T-helper 1 cell (primary cell): ENCODE measurements around the gene AGPS.

Experiments
- DNase-seq, 5 donors: peaks; one replicate each; pipeline ENCODE4 v3.0.0-alpha.2; 2012 to 2020

The AGPS gene

DNA sequence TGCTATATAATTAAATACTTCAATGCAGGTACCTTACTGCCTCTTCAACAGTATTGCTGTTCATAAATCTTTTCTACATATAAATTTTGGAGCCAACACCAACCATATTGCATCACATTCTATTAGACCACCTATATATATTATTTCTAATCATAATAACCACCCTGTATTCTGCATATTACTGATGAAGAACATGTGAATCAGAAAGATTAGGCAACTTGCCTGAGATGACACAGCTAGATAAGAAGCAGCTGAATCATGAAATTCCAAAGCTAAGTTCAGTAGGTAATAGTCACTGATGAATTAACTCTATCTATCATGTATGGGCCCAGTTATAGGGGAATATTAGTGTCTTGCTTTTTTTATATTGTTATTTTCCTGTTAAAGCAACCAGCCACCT, 161.8 kb downstream of the AGPS start:
- no peak for DNase-seq

DNA sequence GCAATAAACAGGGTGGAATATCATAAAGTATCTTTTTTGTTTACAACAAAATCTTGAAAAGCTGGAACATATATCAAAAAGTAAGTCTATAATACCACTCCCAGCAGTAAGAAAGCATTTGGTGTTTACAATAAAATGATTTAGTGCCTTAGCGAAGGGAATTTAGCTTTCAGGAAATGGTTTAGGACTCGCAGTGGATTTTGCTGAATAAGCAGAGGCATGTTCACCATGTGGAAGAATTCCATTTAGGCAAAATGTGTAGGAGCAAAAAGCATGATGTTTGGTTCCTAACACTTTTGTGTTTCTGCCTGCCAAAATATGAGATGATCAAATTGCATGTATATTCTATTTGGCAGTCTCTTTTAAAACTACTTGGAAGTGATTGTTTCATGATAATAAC, 163.6 kb downstream of the AGPS start:
- no peak for DNase-seq

DNA sequence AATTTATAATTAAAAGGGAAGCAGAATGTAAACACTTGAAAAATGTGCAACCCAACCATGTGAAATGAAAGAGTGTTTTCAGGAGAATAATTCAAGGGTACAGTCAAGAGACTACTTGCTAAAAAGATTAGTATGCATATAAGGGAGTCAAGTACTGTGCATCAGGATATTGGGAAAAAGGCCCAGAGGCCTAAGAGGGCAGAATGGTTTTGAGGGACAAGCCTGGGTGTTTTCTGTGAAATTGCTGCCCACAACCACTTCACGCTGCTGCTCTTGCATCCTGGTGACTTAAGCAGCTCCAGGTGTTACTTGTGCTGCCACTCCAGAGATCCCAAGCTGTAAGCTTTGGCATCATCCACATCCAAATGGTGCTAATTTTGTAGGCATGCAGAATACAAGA, 165.2 kb downstream of the AGPS start:
- DNase-seq = no peak

DNA sequence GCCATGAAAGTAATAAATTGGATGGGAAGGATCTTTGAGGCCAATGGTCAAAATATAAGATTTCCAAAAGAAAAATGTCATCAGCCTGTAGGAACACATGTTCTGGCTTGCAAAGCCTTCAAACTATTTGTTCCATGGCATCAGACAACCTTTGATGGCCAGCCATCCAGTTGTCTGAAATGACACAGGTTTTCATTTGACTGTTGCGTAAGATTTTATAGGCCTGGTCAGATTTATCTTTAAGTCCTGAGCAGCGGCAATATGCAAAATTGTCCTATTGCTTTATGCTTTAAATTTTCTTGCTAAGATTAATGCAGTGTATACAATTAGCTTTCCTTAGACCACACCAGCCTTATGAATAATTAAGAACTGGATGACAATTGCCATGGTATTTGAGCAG, 167.1 kb downstream of the AGPS start:
- no peak for DNase-seq

DNA sequence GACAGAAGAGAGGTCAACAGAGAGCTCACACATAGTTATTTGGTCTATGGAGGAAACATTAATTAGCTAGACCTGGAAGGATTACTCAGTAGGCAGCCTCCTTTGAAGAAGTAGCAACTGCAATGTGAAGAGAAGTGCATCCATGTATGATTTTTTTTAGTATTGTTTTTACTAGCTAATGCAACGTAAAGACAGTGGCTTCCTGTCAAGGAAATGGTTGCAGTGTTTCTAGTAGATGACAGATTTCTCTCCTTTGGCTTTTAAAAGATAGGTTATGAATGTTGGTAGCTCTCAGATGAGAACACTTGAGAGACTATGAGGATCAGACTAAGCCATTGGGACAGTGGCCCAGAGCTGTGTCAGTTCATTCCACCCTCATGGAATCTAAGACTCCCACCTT, 175.8 kb downstream of the AGPS start:
- peak in 1 of 5 donors; percentile 64 for DNase-seq

DNA sequence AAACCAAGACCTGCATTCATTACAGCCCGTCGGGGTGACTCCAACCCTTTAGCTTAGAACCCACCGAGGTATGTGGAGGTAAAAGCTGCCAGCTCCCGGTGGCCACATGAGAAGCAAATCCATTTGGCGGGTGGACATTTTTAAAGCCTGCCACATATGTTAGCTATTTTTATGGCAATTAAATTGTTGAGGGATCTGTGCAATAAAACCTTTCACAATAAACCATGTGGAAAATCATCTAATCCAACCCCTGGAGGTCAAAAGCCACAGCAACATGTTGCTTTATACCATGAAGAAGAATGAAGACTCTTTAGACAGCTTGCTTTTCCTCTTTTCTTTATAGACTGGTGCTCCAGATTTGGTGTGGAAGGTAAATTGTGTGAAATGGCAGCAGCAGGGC, 176.3 kb downstream of the AGPS start:
- no peak for DNase-seq

DNA sequence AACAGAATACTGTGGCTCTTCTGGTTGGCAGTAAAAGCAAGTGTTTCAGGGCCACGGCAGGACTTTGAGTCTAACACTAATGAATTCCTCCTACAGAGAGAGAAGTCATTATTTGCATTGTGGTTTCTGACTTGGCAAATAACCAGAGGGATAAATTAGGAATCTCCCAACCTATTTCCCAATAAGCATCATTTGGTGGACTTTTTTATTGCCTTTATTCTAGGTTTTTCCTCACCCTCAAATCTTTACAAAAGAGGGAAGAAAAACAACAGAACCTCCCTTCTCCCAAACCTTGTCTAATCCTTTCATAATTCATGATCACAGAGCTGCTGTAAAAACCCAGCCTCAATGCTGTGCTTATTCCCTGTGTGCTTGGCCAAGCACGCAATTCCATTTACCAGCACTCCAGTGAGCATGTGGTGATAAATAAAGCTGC, 179.7 kb downstream of the AGPS start:
- no peak for DNase-seq

DNA sequence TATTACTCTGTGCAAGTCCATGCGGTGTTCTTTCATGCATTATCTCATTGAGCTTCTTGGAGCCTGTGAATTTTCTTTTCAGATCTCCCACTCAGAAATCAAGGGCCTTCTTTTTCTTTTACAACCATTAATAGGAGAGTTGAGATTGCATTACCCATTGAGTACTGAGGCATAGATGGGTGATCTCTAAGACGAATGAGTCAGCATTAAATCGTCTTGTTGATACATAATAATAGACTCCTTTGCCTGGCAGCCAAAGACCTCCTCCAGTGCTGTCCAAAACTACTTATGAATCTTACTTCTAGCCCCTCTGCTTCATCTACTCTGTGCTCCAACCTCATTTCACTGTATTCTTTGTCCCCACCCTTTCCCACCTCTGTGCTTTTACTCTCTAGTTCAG, 180.5 kb downstream of the AGPS start:
- DNase-seq = no peak

DNA sequence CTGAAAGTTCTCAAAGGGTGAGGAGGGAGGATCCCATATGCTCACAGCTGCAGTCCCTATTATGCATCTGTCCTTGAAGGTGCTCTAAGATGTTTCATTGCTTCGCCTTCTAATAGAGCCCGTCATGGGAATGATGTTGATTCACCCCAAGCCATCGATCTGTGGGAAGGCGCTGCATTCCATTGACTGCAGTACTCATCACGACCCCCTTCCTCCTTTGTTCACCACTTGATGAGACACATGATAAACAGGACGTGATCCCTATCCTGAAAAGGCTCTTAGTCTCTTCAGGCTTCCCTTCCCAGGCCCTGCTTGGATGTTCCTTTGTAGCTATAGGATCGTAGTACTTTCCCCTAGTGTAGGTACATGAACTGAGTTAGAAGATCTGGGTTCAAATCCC, 181.8 kb downstream of the AGPS start:
- DNase-seq = no peak

DNA sequence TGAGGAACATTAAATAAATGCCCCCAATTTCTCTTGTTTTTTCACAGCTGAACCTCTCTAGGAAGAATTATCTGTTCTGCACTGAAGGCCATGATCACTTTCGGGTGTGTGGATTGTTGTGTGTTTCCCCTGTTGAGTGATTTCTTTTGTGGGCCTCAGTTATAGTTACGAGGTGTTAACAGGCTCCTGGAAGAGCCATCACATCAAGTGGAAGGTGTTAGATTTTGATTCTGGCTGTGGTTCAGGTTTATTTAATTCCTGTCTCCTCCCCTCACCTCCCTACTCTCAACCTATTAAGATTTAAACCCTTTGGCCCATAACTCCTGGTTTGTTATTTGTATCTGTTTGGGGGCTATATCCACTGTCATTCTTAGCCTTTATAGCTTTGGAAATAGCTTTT, 182.8 kb downstream of the AGPS start:
- no peak for DNase-seq

DNA sequence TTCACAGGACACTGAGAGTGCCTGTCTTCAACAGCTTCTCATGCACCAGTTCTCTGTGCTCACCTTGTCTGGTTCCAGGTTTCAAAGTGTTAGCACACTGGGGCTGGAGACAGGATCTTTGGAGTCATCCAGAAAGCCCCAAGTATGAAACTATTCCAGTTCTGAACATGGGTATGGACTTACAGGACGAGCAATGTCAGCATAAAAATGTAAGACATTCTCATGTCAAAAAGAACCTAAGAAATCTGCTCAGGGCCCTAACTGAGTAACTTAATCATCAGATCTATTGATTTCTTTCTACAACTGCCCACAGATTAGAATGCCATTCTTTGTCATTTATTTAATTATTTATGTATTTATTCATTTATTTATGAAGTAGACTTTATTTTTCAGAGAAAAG, 184.5 kb downstream of the AGPS start:
- no peak for DNase-seq

DNA sequence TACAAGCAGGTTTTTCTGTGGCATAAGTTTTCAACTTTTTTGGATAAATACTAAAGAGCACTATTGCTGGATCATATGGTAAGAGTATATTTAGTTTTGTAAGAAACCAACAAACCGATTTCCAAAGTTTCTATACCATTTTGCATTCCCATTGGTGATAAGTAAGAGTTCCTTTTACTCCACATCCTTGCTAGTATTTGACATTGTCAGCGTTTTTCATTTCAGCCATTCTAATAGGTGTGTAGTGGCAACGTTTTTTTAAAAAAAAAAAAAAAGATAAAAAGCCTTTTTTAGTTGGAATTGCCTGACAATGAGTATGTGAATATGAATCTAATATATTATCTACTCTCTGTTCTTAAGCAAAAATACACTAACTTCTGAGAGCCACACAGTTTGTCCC, 185.9 kb downstream of the AGPS start:
- no peak for DNase-seq

DNA sequence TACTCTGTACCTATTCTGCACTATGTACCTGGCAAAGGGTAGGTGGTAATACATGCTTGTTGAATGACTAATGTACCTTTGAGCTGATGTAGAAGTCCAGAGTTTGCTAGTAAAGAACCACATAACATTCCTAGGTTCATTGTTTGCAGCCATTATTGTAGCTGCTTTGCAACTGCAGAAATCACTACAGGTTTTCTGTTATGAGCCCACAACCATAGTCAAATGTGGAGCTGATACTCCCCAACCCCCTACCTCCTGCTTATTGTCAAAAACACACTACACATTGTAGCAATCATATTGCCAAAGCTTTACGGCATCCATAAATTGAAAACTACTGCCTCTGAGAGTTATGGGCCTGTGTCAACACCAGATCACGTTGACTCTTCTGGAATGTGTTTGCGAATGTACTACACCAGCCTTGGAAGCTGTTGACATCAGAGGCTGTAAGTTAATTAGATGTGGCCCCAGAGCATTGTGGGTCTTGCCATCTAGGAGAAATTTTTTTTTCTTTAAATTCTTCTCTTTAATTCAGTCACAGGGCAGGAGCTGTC, 187.0 kb downstream of the AGPS start:
- DNase-seq = no peak

DNA sequence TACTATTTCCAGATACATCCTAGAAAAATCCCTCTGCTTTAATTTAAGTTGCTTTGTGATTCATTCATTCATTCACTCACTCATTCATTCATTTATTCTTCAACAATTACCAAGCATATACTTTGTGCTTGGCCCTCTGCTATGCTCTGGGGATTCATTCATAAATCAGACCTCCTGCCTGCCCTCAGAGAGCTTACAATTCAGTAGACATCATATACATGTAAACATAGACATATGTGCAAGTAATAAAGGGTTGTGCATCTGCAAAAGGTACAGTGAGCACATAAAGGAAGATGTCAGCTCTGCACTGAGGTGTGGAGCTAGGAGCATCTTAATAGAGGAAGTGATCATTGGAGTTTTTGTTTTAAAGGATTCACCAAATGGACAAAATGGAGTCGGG, 189.4 kb downstream of the AGPS start:
- DNase-seq = no peak

DNA sequence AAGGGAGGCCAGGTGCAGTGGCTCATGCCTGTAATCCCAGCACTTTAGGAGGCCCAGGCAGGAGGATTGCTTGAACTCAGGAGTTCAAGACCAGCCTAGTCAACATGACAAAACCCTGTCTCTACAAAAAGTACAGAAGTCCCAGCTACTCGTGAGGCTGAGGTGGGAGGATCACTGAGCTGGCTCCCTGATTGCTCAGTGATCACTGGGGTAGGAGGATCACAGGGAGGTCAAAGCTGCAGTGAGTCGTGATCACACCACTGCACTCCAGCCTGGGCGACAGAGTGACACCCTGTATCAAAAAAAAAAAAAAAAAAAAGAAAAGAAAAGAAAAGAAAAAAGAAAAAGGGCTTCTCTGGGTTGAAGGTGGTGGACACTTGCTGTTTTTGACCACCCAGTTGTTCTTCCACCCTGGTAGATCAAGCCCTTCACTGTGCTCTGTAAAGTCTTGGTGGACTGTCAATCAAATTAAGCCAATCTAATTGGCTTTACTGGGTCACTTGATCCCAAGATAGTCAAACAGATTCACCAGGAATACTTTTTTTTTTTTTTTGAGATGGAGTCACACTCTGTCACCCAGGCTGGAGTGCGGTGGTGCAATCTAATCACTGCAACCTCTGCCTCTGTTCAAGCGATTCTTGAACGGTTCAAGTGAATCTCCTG, 191.6 kb downstream of the AGPS start:
- no peak for DNase-seq

DNA sequence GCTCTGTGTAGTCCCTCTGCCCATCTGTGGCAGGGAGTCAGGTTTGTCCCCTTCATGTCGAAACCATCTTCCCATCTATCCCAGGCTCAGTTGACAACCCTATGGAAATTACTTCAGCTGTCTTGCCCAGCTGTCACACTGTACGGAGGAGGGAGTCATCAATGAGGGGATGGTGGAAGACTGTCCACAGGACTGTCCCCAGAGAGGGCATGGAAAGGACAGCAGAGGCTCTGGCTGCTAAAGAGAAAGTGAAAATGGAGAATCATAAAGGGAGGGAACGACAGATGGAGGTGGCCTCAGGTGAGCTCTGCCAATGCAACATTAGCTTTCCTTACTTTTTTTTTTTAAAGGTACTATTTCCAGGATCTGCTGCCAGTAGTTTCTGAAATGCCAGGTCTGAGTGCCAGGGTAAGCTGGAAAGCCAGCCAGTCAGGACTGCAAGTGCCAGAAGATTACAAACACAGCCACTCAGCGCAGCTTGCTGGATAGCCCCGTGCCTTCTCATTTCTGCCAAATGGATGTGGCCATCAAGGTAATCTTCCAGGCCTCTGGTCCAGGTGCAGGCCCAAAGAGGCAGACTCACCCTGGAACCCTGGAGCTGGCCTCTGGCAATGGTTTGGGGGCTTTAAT, 192.8 kb downstream of the AGPS start:
- DNase-seq = no peak

DNA sequence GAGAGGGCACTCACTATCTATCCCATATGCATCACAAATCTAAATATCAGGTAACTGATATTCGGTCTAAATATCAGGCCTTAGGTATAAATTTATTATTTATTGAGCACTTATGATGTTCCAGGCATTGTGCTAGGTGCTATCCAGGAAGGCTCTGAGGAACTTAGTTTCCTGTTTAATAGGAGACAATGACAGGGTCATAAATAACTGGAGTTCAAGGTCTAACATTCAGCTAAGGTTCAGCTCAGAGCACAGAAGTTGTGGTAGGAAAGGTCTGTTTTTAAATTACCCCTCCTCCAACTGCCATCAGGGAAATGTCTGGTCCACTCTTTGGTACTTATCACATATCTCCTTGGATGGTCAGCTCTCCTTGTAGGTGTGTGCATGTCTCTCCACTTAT, 193.6 kb downstream of the AGPS start:
- DNase-seq = no peak

DNA sequence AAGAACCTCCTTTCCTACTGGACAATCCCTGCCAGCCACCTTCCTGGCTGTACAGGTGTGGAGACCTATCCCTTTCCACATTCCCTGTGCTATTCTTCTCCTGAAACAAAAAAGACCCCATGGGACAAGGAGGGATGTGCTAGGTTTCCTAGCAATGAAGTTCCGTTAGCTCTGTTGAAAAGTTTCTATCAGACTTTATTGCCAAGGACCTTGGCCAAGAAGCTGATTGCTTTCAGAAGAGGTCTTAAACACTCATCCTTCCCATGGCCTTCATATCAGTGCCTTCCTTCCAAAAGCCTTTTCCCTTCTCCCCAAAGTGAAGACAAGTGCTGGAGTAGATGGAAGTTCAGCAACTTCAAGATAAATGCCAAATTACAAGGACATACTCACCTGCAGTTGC, 194.8 kb downstream of the AGPS start:
- no peak for DNase-seq

DNA sequence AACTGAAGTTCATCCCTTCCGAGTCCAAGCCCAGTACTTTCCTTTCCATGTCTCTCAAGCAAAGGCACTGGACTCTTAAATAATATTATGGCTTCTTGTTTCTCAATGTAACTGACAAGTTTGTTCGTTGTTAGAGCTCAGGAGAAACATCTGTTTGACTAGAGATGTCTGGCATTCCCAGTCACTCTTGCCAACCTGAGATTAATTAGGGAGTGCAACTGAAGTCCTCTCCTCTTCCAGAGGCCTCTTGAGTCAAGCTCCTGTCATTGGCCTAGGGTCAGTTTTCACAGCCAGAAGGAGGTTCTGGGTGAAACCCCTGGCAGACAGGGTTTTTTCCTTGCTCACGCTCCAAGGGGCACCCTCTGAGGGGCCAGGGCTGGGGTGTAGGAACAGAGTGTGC, 196.1 kb downstream of the AGPS start:
- no peak for DNase-seq

DNA sequence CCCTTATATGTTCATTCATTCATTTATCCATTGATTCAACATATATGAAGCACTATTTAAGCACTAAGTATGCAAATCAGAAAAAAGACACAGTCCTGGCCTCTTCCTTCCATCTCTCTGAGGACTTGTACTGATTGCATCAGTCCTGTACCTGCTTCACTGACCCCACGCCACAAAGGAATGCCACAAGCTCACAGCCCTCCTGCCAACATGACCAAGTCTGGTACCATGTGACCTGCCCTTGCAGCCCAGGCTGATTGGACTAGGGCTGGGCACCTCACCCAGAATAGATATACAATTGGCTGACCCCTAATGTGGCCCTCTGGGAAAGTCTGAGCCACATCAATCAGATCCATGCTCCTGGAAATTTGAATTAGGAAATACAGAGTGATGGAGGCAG, 196.6 kb downstream of the AGPS start:
- DNase-seq = no peak

DNA sequence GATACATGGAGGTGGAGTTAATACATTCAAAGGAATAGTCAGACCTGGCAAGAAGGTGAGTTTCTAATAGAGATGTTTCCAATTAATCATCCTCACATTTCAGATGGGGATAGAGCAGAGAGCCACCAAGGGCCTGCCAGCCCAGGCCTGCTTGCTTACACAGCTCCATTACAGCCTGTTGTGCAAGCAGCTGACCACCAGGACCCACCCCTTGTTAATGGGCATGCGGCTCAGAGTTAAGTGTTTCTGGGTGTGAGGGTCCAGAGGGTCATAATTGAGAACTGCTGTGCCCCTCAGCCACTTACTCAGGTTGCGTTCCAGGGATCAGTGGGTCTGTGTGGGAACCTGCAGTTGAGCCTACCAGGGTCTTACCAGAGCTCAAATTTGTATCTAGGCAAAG, 199.8 kb downstream of the AGPS start:
- no peak for DNase-seq

DNA sequence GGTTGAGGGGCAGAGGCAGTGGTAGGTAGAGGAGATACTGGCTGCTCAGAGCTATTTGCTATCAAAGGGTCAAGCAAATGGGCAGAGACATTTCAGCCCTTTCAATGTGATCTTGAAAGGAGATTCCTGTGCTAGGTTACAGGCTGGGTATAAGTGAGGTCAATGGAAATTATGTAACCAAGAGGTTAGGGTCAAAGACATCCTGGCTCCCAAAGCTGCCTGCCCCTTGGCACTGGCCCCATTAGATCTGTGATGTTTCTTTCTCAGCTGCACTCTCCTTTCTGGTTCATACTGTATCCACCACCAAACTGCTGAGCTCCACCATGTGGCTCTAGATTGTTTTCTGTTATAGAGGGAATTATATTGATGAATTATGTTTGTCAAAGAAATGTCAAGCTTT, 200.4 kb downstream of the AGPS start:
- no peak for DNase-seq

DNA sequence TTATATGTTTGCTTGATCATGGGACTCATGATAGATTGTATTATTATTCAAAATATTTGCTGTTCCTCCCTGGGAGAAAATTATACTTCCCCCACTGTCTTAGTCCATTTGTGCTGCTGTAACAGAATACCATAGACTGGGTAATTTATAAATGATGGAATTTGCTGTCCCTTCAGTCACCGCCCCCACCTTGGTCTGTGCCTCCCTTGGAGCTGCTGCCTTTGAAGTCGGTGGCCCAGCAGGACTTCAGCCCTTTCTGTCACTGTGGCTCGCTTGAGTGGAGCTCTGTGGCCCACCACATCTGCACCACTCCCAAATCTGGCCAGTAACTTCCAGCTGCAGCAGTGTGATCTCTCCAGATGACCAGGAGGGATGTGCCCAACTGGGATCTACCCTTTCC, 200.8 kb downstream of the AGPS start:
- no peak for DNase-seq
